K562 (cell line): ENCODE results near the gene ATP8A1. TPM values are rescaled to one million over a fixed set of nuclear protein-coding genes. Genes with fewer than 3 reads are reported as not detected.

Source experiments
- polyA plus RNA-seq, 8 experiments: library from polyadenylated mRNA; depleted of rRNA in 4 of 8; stranded (reverse) in 5 of 8; unstranded in 3 of 8; fragments of >200 nt; fragmentation: Nextera tagmentation in 2 of 8; fragmentation: Illumina TruSeq in 1 of 8; extraction: Ambion mirVana in 2 of 8; extraction: Trizol in 1 of 8; gene quantifications; 2 replicates each; pipeline versions ENCODE4 v1.2.1 to v1.2.3, GENCODE V29; 2011 to 2014; ENCODE audit warnings: inconsistent platforms in 1 of 8, missing spikeins in 1 of 8
- total RNA-seq, 7 experiments: library from RNA; depleted of rRNA in 6 of 7; stranded (reverse); fragments of >200 nt in 6 of 7; fragmentation: Illumina TruSeq in 2 of 7; extraction: Trizol in 2 of 7; gene quantifications; 2 replicates each; pipeline versions ENCODE4 v1.2.1 to v1.2.3, GENCODE V29; 2011 to 2021; ENCODE audit warnings: low replicate concordance in 1 of 7
- TF ChIP-seq, protein P1 (sequence below): fragments of 200-600 bp; sonication (generic); IDR thresholded peaks from one replicate; pipeline ENCODE4 v1.6.1; 2012; ENCODE audit warnings: mild to moderate bottlenecking, low read depth, low read length, inconsistent platforms

ATP8A1 gene
- total and polyA plus RNA-seq, 9 of the 15 experiments (the other 6 are each of a cell fraction or from before 2014, with no cell fraction given) = 0.05 to 0.29 (median 0.07) TPM; not detected in 2

- TF ChIP-seq, protein P1, sequence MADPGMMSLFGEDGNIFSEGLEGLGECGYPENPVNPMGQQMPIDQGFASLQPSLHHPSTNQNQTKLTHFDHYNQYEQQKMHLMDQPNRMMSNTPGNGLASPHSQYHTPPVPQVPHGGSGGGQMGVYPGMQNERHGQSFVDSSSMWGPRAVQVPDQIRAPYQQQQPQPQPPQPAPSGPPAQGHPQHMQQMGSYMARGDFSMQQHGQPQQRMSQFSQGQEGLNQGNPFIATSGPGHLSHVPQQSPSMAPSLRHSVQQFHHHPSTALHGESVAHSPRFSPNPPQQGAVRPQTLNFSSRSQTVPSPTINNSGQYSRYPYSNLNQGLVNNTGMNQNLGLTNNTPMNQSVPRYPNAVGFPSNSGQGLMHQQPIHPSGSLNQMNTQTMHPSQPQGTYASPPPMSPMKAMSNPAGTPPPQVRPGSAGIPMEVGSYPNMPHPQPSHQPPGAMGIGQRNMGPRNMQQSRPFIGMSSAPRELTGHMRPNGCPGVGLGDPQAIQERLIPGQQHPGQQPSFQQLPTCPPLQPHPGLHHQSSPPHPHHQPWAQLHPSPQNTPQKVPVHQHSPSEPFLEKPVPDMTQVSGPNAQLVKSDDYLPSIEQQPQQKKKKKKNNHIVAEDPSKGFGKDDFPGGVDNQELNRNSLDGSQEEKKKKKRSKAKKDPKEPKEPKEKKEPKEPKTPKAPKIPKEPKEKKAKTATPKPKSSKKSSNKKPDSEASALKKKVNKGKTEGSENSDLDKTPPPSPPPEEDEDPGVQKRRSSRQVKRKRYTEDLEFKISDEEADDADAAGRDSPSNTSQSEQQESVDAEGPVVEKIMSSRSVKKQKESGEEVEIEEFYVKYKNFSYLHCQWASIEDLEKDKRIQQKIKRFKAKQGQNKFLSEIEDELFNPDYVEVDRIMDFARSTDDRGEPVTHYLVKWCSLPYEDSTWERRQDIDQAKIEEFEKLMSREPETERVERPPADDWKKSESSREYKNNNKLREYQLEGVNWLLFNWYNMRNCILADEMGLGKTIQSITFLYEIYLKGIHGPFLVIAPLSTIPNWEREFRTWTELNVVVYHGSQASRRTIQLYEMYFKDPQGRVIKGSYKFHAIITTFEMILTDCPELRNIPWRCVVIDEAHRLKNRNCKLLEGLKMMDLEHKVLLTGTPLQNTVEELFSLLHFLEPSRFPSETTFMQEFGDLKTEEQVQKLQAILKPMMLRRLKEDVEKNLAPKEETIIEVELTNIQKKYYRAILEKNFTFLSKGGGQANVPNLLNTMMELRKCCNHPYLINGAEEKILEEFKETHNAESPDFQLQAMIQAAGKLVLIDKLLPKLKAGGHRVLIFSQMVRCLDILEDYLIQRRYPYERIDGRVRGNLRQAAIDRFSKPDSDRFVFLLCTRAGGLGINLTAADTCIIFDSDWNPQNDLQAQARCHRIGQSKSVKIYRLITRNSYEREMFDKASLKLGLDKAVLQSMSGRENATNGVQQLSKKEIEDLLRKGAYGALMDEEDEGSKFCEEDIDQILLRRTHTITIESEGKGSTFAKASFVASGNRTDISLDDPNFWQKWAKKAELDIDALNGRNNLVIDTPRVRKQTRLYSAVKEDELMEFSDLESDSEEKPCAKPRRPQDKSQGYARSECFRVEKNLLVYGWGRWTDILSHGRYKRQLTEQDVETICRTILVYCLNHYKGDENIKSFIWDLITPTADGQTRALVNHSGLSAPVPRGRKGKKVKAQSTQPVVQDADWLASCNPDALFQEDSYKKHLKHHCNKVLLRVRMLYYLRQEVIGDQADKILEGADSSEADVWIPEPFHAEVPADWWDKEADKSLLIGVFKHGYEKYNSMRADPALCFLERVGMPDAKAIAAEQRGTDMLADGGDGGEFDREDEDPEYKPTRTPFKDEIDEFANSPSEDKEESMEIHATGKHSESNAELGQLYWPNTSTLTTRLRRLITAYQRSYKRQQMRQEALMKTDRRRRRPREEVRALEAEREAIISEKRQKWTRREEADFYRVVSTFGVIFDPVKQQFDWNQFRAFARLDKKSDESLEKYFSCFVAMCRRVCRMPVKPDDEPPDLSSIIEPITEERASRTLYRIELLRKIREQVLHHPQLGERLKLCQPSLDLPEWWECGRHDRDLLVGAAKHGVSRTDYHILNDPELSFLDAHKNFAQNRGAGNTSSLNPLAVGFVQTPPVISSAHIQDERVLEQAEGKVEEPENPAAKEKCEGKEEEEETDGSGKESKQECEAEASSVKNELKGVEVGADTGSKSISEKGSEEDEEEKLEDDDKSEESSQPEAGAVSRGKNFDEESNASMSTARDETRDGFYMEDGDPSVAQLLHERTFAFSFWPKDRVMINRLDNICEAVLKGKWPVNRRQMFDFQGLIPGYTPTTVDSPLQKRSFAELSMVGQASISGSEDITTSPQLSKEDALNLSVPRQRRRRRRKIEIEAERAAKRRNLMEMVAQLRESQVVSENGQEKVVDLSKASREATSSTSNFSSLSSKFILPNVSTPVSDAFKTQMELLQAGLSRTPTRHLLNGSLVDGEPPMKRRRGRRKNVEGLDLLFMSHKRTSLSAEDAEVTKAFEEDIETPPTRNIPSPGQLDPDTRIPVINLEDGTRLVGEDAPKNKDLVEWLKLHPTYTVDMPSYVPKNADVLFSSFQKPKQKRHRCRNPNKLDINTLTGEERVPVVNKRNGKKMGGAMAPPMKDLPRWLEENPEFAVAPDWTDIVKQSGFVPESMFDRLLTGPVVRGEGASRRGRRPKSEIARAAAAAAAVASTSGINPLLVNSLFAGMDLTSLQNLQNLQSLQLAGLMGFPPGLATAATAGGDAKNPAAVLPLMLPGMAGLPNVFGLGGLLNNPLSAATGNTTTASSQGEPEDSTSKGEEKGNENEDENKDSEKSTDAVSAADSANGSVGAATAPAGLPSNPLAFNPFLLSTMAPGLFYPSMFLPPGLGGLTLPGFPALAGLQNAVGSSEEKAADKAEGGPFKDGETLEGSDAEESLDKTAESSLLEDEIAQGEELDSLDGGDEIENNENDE = no peak
Measured at GRCh38 chr4:42638993-42639392, 17.9 kb downstream of the ATP8A1 start (continued).
